ENCODE results near the gene ARID3B. TPM values are rescaled to one million over a fixed set of nuclear protein-coding genes. Genes with fewer than 3 reads are reported as not detected.

The ARID3B gene
- total RNA-seq, 1 donor from 2014 or later: 70.0 TPM

GRCh38 chr15:74520407-74520806 lies 20.6 kb upstream of the ARID3B start:
- Mint-ChIP-seq H3K4me3 (ENCODE audit: unreplicated experiment) (no peak overlapping the region), H3K9me3 (ENCODE audit: unreplicated experiment) (no peaks in the 10 kb centered on the region), H3K36me3 (ENCODE audit: low read depth, unreplicated experiment) (no peaks in the 10 kb centered on the region), H3K27ac (ENCODE audit: unreplicated experiment) (no peak overlapping the region), H3K4me1 (ENCODE audit: unreplicated experiment) (peaks cover 8% of the 10 kb centered on the region), H3K27me3 (ENCODE audit: unreplicated experiment) (peaks cover 5% of the 10 kb centered on the region)
- TF ChIP-seq, protein P1, sequence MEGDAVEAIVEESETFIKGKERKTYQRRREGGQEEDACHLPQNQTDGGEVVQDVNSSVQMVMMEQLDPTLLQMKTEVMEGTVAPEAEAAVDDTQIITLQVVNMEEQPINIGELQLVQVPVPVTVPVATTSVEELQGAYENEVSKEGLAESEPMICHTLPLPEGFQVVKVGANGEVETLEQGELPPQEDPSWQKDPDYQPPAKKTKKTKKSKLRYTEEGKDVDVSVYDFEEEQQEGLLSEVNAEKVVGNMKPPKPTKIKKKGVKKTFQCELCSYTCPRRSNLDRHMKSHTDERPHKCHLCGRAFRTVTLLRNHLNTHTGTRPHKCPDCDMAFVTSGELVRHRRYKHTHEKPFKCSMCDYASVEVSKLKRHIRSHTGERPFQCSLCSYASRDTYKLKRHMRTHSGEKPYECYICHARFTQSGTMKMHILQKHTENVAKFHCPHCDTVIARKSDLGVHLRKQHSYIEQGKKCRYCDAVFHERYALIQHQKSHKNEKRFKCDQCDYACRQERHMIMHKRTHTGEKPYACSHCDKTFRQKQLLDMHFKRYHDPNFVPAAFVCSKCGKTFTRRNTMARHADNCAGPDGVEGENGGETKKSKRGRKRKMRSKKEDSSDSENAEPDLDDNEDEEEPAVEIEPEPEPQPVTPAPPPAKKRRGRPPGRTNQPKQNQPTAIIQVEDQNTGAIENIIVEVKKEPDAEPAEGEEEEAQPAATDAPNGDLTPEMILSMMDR (IDR thresholded peaks at IDR 0.05; ENCODE audit: unreplicated experiment): no peak
- no peak for DNase-seq (ENCODE audit: low spot score)

DNA sequence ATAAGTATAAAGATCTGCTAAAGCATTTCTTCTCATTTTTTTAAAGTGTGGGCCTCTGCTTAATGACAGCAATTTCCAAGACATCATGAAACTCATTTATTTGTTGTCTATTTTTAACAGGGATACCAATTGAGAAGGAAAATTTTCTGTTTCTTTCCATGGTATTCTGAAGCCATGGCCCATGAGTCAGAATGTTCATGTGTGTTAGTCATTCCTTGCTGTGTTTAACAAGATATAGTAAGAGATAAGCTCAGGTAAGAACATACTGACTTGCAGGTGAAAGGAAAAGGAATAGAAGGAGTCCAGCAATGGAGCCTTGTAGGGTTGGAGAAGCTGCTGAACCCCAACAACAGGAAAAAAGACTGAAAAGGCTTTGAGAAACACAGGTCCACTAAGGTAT lies 17.0 kb upstream of the ARID3B start:
- H3K36me3 Mint-ChIP-seq (ENCODE audit: low read depth, unreplicated experiment): no peaks in the 10 kb centered on the region
- peaks cover 15% of the 10 kb centered on the region for H3K4me1 Mint-ChIP-seq (ENCODE audit: unreplicated experiment)
- no peaks in the 10 kb centered on the region for H3K9me3 Mint-ChIP-seq (ENCODE audit: unreplicated experiment)

DNA sequence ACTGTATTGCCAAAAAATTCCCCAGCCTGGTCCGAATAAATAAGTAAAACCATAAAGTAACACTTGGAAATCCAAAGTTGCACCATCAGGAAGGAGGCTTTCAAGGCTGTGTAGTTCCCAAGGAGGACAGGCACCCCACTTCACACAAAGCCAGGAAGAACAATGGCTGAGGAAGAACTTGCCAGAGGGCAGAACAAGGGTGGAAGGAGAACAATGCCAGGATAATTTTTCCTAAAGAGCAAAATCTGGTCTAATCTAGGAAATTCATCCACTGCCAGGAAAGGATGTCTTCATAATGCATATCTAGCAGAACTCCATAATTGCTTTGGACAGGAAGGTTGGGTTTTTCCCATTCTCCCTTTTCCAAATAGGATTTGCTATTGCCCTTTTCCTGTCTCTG lies 15.7 kb upstream of the ARID3B start:
- no peaks in the 10 kb centered on the region for H3K36me3 Mint-ChIP-seq (ENCODE audit: low read depth, unreplicated experiment)
- peak overlapping the region; percentile 89 for H3K27ac Mint-ChIP-seq (ENCODE audit: unreplicated experiment)
- TF ChIP-seq, protein P1 (IDR thresholded peaks at IDR 0.05; ENCODE audit: unreplicated experiment): no peak
- no peaks in the 10 kb centered on the region for H3K9me3 Mint-ChIP-seq (ENCODE audit: unreplicated experiment)
- peaks cover 19% of the 10 kb centered on the region for H3K4me1 Mint-ChIP-seq (ENCODE audit: unreplicated experiment)
- no peak for DNase-seq (ENCODE audit: low spot score)
- no peak overlapping the region for H3K4me3 Mint-ChIP-seq (ENCODE audit: unreplicated experiment)
- no peaks in the 10 kb centered on the region for H3K27me3 Mint-ChIP-seq (ENCODE audit: unreplicated experiment)

More for the DNA sequence above, 17.0 kb upstream of the ARID3B start:
- H3K27ac Mint-ChIP-seq (ENCODE audit: unreplicated experiment): no peak overlapping the region
- TF ChIP-seq, protein P1 (IDR thresholded peaks at IDR 0.05; ENCODE audit: unreplicated experiment): no peak
- DNase-seq (ENCODE audit: low spot score): no peak
- no peaks in the 10 kb centered on the region for H3K27me3 Mint-ChIP-seq (ENCODE audit: unreplicated experiment)
- no peak overlapping the region for H3K4me3 Mint-ChIP-seq (ENCODE audit: unreplicated experiment)

DNA sequence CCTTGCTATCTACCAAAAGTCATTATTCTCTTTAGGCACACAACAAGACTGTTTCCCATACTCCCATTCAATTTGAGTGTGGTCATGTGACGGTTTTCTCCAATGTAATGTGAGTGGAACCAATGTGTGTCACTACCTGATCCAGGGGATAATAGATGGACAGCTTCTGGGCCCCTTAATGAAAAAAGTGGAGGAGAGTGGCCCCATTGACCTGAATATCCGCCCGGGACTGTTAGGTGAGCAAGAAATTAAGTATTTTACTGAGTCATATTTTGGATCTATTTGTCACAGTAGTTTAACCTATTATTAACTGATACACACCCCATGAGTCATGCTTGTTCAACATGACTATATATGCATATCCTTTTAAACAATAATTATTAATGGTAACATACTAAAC lies 15.1 kb upstream of the ARID3B start:
- Mint-ChIP-seq H3K9me3 (ENCODE audit: unreplicated experiment) (no peaks in the 10 kb centered on the region), H3K36me3 (ENCODE audit: low read depth, unreplicated experiment) (no peaks in the 10 kb centered on the region), H3K4me3 (ENCODE audit: unreplicated experiment) (no peak overlapping the region), H3K27me3 (ENCODE audit: unreplicated experiment) (no peaks in the 10 kb centered on the region), H3K27ac (ENCODE audit: unreplicated experiment) (no peak overlapping the region), H3K4me1 (ENCODE audit: unreplicated experiment) (peaks cover 19% of the 10 kb centered on the region)
- DNase-seq (ENCODE audit: low spot score): no peak
- TF ChIP-seq, protein P1 (IDR thresholded peaks at IDR 0.05; ENCODE audit: unreplicated experiment): no peak

DNA sequence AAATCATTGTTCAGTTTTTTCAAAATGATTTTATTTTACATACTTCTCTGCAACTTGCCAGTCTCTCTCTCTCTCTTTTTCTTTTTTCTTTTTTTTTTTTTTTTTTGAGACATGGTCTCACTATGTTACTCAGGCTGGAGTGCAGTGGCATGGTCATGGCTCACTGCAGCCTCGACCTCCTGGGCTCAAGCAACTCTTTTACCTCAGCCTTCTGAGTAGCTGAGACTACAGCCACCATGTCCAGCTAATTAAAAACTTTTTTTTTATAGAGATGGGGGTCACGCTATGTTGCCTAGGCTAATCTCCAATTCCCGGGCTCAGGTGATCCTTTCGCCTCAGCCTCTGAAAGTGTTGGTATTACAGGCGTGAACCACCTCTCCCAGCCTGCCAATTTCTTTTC lies 12.1 kb upstream of the ARID3B start:
- peaks cover 19% of the 10 kb centered on the region for H3K4me1 Mint-ChIP-seq (ENCODE audit: unreplicated experiment)
- H3K27me3 Mint-ChIP-seq (ENCODE audit: unreplicated experiment): no peaks in the 10 kb centered on the region
- no peak for DNase-seq (ENCODE audit: low spot score)
- no peaks in the 10 kb centered on the region for H3K9me3 Mint-ChIP-seq (ENCODE audit: unreplicated experiment)
- TF ChIP-seq, protein P1 (IDR thresholded peaks at IDR 0.05; ENCODE audit: unreplicated experiment): no peak
- no peaks in the 10 kb centered on the region for H3K36me3 Mint-ChIP-seq (ENCODE audit: low read depth, unreplicated experiment)
- H3K27ac Mint-ChIP-seq (ENCODE audit: unreplicated experiment): no peak overlapping the region
- H3K4me3 Mint-ChIP-seq (ENCODE audit: unreplicated experiment): no peak overlapping the region
